Measurements from ENCODE around the gene OOEP. TPM values are rescaled to one million over a fixed set of nuclear protein-coding genes. Genes with fewer than 3 reads are reported as not detected.

OOEP gene
- total and polyA plus RNA-seq, 2 of the 13 experiments (the other 11 are each of a cell fraction or from before 2014, with no cell fraction given): not detected

DNA sequence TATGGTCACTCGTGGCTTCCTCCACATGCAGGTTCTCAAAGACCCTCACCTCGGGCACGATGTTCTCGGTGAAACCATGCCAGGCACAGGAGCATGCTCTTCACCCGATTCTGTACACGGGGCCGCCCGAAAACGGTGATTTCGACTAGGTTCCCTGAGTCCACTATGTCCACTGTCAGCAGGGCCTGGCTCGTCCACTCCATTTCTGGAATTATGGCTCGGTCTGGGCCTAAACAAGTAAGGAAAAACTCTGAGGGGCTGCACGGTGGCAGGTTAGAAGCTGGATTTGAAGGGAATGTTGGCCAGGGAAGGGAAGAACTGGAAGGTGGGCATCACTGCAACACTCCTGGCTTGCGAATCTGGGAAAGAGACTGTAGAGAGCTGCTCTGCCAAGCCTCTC lies 540 bp downstream of the OOEP start:
- BruUV-seq (replicated peaks): no TSS peak
- Histone ChIP-seq H3K79me2 (ENCODE audit: insufficient read depth, low read length) (no peaks in the 10 kb centered on the region), H3K4me2 (ENCODE audit: low read depth, low read length) (no peak overlapping the region), H3K27ac (ENCODE audit: extremely low read length, insufficient read depth, low read length) (no peak overlapping the region), H2AFZ (ENCODE audit: low read length) (no peak overlapping the region), H3K9ac (ENCODE audit: insufficient read depth, low read depth, low read length) (no peak overlapping the region), H3K36me3 (replicated peaks in 1 of 2; ENCODE audit: control insufficient read depth in 1 of 2, insufficient read depth in 2 of 2, low read length in 2 of 2) (no peaks in the 10 kb centered on the region), H3K27me3 (ENCODE audit: control insufficient read depth in 1 of 2, insufficient read depth in 2 of 2, low read length in 2 of 2) (peaks cover 0 to 16% of the 10 kb centered on the region in 2 experiments; a peak in 3 of 5 replicates), H4K20me1 (ENCODE audit: insufficient read depth, low read length) (no peaks in the 10 kb centered on the region), H3K4me1 (ENCODE audit: insufficient read depth, low read length) (no peaks in the 10 kb centered on the region), H3K9me3 (ENCODE audit: low read length) (0 out of 2 replicates have a peak, but pooled peaks cover 8% of the 10 kb centered on the region), H3K4me3 (replicated peaks in 1 of 3; ENCODE audit: insufficient read depth in 1 of 3, low read depth in 2 of 3, low read length in 3 of 3) (no peak overlapping the region)
- TF ChIP-seq, protein P1, sequence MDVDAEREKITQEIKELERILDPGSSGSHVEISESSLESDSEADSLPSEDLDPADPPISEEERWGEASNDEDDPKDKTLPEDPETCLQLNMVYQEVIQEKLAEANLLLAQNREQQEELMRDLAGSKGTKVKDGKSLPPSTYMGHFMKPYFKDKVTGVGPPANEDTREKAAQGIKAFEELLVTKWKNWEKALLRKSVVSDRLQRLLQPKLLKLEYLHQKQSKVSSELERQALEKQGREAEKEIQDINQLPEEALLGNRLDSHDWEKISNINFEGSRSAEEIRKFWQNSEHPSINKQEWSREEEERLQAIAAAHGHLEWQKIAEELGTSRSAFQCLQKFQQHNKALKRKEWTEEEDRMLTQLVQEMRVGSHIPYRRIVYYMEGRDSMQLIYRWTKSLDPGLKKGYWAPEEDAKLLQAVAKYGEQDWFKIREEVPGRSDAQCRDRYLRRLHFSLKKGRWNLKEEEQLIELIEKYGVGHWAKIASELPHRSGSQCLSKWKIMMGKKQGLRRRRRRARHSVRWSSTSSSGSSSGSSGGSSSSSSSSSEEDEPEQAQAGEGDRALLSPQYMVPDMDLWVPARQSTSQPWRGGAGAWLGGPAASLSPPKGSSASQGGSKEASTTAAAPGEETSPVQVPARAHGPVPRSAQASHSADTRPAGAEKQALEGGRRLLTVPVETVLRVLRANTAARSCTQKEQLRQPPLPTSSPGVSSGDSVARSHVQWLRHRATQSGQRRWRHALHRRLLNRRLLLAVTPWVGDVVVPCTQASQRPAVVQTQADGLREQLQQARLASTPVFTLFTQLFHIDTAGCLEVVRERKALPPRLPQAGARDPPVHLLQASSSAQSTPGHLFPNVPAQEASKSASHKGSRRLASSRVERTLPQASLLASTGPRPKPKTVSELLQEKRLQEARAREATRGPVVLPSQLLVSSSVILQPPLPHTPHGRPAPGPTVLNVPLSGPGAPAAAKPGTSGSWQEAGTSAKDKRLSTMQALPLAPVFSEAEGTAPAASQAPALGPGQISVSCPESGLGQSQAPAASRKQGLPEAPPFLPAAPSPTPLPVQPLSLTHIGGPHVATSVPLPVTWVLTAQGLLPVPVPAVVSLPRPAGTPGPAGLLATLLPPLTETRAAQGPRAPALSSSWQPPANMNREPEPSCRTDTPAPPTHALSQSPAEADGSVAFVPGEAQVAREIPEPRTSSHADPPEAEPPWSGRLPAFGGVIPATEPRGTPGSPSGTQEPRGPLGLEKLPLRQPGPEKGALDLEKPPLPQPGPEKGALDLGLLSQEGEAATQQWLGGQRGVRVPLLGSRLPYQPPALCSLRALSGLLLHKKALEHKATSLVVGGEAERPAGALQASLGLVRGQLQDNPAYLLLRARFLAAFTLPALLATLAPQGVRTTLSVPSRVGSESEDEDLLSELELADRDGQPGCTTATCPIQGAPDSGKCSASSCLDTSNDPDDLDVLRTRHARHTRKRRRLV (CRISPR knock-in tag; IDR thresholded peaks at IDR 0.05): no peak
- no peak for TF ChIP-seq RBM39 (IDR thresholded peaks at IDR 0.05; ENCODE audit: low read depth, low read length, poor library complexity, severe bottlenecking)
- TF ChIP-seq KDM4B (CRISPR knock-in tag; IDR thresholded peaks at IDR 0.05): no peak
- TF ChIP-seq, protein P2, sequence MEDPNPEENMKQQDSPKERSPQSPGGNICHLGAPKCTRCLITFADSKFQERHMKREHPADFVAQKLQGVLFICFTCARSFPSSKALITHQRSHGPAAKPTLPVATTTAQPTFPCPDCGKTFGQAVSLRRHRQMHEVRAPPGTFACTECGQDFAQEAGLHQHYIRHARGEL (CRISPR knock-in tag; IDR thresholded peaks at IDR 0.05): no peak
- TF ChIP-seq, protein P3, sequence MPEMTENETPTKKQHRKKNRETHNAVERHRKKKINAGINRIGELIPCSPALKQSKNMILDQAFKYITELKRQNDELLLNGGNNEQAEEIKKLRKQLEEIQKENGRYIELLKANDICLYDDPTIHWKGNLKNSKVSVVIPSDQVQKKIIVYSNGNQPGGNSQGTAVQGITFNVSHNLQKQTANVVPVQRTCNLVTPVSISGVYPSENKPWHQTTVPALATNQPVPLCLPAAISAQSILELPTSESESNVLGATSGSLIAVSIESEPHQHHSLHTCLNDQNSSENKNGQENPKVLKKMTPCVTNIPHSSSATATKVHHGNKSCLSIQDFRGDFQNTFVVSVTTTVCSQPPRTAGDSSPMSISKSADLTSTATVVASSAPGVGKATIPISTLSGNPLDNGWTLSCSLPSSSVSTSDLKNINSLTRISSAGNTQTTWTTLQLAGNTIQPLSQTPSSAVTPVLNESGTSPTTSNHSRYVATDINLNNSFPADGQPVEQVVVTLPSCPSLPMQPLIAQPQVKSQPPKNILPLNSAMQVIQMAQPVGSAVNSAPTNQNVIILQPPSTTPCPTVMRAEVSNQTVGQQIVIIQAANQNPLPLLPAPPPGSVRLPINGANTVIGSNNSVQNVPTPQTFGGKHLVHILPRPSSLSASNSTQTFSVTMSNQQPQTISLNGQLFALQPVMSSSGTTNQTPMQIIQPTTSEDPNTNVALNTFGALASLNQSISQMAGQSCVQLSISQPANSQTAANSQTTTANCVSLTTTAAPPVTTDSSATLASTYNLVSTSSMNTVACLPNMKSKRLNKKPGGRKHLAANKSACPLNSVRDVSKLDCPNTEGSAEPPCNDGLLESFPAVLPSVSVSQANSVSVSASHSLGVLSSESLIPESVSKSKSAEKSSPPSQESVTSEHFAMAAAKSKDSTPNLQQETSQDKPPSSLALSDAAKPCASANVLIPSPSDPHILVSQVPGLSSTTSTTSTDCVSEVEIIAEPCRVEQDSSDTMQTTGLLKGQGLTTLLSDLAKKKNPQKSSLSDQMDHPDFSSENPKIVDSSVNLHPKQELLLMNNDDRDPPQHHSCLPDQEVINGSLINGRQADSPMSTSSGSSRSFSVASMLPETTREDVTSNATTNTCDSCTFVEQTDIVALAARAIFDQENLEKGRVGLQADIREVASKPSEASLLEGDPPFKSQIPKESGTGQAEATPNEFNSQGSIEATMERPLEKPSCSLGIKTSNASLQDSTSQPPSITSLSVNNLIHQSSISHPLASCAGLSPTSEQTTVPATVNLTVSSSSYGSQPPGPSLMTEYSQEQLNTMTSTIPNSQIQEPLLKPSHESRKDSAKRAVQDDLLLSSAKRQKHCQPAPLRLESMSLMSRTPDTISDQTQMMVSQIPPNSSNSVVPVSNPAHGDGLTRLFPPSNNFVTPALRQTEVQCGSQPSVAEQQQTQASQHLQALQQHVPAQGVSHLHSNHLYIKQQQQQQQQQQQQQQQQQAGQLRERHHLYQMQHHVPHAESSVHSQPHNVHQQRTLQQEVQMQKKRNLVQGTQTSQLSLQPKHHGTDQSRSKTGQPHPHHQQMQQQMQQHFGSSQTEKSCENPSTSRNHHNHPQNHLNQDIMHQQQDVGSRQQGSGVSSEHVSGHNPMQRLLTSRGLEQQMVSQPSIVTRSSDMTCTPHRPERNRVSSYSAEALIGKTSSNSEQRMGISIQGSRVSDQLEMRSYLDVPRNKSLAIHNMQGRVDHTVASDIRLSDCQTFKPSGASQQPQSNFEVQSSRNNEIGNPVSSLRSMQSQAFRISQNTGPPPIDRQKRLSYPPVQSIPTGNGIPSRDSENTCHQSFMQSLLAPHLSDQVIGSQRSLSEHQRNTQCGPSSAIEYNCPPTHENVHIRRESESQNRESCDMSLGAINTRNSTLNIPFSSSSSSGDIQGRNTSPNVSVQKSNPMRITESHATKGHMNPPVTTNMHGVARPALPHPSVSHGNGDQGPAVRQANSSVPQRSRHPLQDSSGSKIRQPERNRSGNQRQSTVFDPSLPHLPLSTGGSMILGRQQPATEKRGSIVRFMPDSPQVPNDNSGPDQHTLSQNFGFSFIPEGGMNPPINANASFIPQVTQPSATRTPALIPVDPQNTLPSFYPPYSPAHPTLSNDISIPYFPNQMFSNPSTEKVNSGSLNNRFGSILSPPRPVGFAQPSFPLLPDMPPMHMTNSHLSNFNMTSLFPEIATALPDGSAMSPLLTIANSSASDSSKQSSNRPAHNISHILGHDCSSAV (CRISPR knock-in tag; IDR thresholded peaks at IDR 0.05; ENCODE audit: borderline replicate concordance): no peak
- TF ChIP-seq THAP11 (CRISPR knock-in tag; IDR thresholded peaks at IDR 0.05): no peak
- TF ChIP-seq ZNF678 (CRISPR knock-in tag; IDR thresholded peaks at IDR 0.05): no peak
- TF ChIP-seq ERF (CRISPR knock-in tag; IDR thresholded peaks at IDR 0.05): no peak
- DNase-seq (ENCODE audit: low spot score) (no peak), ATAC-seq (no peak), FAIRE-seq (no peak)
- WGBS (ENCODE audit: low lambda C conversion rate): 5% methylated on average over 13 of the region's 14 CpGs
- ChIA-PET CTCF (ENCODE audit: low intra/inter-chr PET ratio, low total read pairs) (no interaction called here), POLR2A (no interaction called here)
- intact Hi-C loops (cut with micrococcal nuclease; ENCODE audit: unreplicated experiment): no loop called here
- in situ Hi-C loops (cut with HindIII; ENCODE audit: extremely low pct_ligation_motif_present, low pct_unique_long_range_greater_than_20kb): no loop called here

Measured in HepG2 (cell line).